Chondrocyte (in vitro differentiated cells): ENCODE data around the gene PIGS. TPM values are rescaled to one million over a fixed set of nuclear protein-coding genes. Genes with fewer than 3 reads are reported as not detected.
A peak's percentile ranks its signal among the peaks of the same experiment; 100 is the strongest.

Source experiments
- DNase-seq: peaks from one replicate; pipeline ENCODE4 v3.0.0; 2021; ENCODE audit warnings: mixed read lengths, low spot score
- H3K27ac Mint-ChIP-seq: one replicate; pipeline ENCODE4 v1.8.0; 2021; ENCODE audit warnings: mild to moderate bottlenecking, moderate library complexity, mixed read lengths; ENCODE audit not compliant: unreplicated experiment
- H3K27me3 Mint-ChIP-seq: 2 replicates; pipeline ENCODE4 v1.8.0; 2021; ENCODE audit warnings: low read depth, mixed read lengths
- H3K36me3 Mint-ChIP-seq: 2 replicates; pipeline ENCODE4 v1.8.0; 2021; ENCODE audit warnings: low read depth, mixed read lengths
- H3K4me1 Mint-ChIP-seq: 2 replicates; pipeline ENCODE4 v1.8.0; 2021; ENCODE audit warnings: low read depth, mild to moderate bottlenecking, mixed read lengths
- H3K4me3 Mint-ChIP-seq: one replicate; pipeline ENCODE4 v1.8.0; 2021; ENCODE audit warnings: mild to moderate bottlenecking, moderate library complexity, mixed read lengths; ENCODE audit not compliant: unreplicated experiment
- H3K9me3 Mint-ChIP-seq: 2 replicates; pipeline ENCODE4 v1.8.0; 2021; ENCODE audit warnings: low read depth, mixed read lengths
- CTCF ChIP-seq: fragments of 200-600 bp; sonication (generic); IDR thresholded peaks from 2 replicates; pipeline ENCODE4 v1.5.0; 2021; ENCODE audit warnings: antibody characterized with exemption, mild to moderate bottlenecking, moderate library complexity
- total RNA-seq: library from RNA; stranded (reverse); gene quantifications from 3 replicates; pipeline ENCODE4 v1.2.1, GENCODE V29; 2021

Gene PIGS
- total RNA-seq, 1 donor from 2014 or later, result 62.9 TPM

GRCh38 chr17:28518132-28518531, 53.2 kb downstream of the PIGS start:
- Mint-ChIP-seq H3K4me3 (no peak overlapping the region), H3K27me3 (peaks cover 10% of the 10 kb centered on the region), H3K4me1 (peaks cover 3% of the 10 kb centered on the region), H3K27ac (no peak overlapping the region), H3K36me3 (no peaks in the 10 kb centered on the region), H3K9me3 (no peaks in the 10 kb centered on the region)
- no peak for TF ChIP-seq CTCF
- DNase-seq, result no peak

- no peak overlapping the region for H3K4me3 Mint-ChIP-seq
- peaks cover 22% of the 10 kb centered on the region for H3K27me3 Mint-ChIP-seq
- no peak overlapping the region for H3K27ac Mint-ChIP-seq
- no peaks in the 10 kb centered on the region for H3K36me3 Mint-ChIP-seq
- H3K9me3 Mint-ChIP-seq, result no peaks in the 10 kb centered on the region
- no peak for DNase-seq
- H3K4me1 Mint-ChIP-seq, result peaks cover 2% of the 10 kb centered on the region
- no peak for TF ChIP-seq CTCF
Measured at GRCh38 chr17:28515518-28515917, 55.8 kb downstream of the PIGS start.

- Mint-ChIP-seq H3K4me3 (no peak overlapping the region), H3K27me3 (peaks cover 30% of the 10 kb centered on the region), H3K9me3 (no peaks in the 10 kb centered on the region), H3K27ac (no peak overlapping the region), H3K36me3 (no peaks in the 10 kb centered on the region), H3K4me1 (no peaks in the 10 kb centered on the region)
- DNase-seq, result no peak
- TF ChIP-seq CTCF, result no peak
Measured at GRCh38 chr17:28514561-28515002, 56.7 kb downstream of the PIGS start.

- no peaks in the 10 kb centered on the region for H3K4me1 Mint-ChIP-seq
- H3K27me3 Mint-ChIP-seq, result peaks cover 37% of the 10 kb centered on the region
- TF ChIP-seq CTCF, result no peak
- DNase-seq, result no peak
- no peaks in the 10 kb centered on the region for H3K9me3 Mint-ChIP-seq
- H3K36me3 Mint-ChIP-seq, result no peaks in the 10 kb centered on the region
- no peak overlapping the region for H3K4me3 Mint-ChIP-seq
- no peak overlapping the region for H3K27ac Mint-ChIP-seq
Measured at GRCh38 chr17:28513476-28513875, 57.8 kb downstream of the PIGS start.

- Mint-ChIP-seq H3K9me3 (no peaks in the 10 kb centered on the region), H3K27me3 (peaks cover 44% of the 10 kb centered on the region), H3K4me1 (no peaks in the 10 kb centered on the region), H3K27ac (no peak overlapping the region), H3K4me3 (no peak overlapping the region), H3K36me3 (no peaks in the 10 kb centered on the region)
- DNase-seq, result no peak
- TF ChIP-seq CTCF, result peak; percentile 16
Measured at GRCh38 chr17:28511858-28512461, 59.4 kb downstream of the PIGS start.
